ENCODE data around the gene MRPS26.
"Not testable (repeated sequence)": the region's sequence is repeated elsewhere in the genome, so short reads cannot be mapped to it uniquely, and the experiment has no call there.

Gene MRPS26

DNA sequence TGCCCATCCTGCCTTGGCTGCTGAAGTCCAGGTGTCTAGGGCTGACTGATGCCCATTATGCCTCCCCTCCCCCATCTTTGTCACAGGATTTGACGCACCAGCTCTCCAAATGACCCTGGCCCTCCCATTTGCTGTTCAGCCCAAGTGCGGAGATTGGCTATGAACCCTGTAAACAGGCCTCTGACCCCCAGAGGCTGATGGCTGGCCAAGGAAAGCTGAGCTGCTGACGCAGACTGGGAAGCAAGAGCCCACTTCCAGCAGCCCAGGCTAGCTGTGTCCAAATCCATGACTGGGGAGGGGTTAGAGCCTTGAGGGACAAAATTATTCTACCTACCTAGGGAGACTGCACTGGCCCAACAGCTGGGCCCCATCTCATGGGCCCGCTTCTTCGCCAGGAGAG is 3.2 kb upstream of the MRPS26 start:
- no peak for DNase-seq

DNA sequence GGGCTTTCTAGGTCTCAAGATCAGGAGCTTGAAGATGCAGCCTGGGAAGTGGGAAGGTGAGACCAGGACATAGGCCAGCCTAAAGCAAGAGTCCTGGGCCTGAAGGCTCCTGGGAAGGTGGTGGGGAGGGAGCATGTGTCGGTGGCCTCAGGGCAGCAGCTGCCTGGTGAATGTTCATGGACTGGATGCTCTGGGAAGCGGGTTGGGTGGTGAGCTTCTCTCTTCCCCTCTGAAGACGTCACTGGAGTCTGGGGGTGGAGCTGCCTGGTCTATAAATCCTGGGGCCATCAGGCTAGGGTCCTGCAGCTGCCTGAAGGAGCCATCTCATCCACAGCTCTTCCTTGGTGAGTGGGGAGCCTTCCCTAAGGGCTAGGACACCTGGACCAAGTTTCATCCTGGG is 2.5 kb upstream of the MRPS26 start, which contains the start of gene GNRH2:
TSS of gene GNRH2 (plus strand) at position 301 of the 400 bp plus-strand sequence. CDS start 793 bp downstream, outside the sequence.
- no peak for DNase-seq

DNA sequence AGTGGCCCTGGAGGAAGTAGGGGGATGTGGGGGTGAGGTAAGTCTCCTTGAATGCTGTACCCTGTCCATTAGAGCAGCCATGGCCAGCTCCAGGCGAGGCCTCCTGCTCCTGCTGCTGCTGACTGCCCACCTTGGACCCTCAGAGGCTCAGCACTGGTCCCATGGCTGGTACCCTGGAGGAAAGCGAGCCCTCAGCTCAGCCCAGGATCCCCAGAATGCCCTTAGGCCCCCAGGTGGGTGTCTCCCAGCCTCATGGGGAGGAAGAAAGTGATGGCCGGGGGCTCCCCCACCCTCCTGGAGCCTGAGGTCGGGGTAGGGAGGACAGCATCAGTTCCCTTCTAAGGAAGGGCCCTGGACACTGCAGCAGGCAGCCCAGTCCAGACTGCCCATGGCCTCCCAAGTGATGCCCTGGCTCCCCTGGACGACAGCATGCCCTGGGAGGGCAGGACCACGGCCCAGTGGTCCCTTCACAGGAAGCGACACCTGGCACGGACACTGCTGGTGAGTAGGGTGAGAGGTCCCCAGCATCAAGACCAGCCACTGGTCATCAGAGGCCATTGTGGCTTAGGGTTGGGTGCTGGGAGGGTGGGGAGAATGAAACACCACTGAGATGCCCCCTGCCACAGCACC is 1.4 kb upstream of the MRPS26 start:
- DNase-seq = no peak

DNA sequence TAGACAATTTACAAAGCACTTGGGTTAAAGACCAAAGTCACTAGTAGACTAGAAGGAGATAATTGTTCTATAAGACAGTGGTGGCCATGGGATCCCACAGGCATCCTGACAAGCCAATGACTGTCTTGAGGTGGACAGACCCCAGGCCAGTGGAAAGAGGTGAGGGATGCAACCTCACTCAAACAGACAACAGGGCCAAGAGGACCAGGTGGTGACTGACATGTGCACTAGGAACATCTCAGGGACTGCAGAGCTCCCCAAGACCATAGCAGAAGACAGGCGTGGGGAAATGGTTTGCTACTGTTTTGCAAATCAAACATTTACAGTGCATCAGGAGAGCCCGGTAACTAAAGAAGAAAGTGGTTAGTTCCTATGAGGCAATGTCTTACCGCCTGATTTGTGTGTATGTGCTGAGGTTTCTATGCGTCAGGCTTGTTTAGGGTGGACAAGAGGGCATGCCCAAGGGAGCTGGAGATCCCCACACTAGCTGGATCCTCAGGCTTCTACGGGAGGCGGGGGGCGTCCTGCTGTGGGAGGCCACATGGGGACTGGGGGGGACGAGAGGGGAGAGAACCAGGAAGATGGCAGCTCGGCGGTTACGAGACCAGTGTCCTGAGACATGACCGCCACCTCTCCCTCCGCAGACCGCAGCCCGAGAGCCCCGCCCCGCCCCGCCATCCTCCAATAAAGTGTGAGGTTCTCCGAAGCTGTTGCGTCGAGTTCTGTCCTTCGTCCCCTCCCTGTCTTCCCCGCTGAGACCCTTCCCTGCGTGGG is 623 bp upstream of the MRPS26 start:
- DNase-seq = peak; percentile 49

DNA sequence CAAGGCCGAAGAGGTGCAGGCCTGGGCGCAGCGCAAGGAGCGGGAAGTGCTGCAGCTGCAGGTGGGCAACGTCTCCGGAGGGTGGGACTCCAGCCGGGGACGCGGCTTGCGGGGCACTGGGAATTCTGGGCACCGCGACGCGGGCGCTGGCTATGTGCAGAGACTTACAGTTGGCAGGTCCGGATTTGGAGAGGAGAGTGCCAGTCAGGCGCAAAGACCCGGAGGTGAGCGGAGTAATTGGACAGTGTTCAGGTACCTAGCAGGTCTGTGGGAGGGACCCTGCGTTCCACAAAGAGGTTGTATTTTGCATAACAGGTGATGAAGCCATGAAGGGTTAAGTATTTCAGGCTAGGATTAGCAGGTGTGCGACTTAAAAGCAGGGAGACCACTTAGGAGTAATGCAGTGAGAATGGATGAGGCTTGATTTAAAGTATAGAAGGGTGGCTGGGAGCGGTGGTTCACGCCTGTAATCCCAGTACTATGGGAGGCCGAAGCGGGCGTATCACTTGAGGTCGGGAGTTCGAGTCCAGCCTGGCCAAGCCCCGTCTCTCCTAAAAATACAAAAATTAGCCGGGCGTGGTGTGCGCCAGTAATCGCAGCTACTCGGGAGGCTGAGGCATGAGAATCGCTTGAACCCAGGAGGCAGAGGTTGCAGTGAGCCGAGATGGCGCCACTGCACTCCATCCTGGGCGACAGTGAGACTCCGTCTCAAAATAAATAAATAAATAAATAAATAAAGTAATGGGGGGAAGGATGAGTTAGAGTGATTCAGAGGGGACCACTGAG is 1.0 kb downstream of the MRPS26 start:
- no peak for DNase-seq

DNA sequence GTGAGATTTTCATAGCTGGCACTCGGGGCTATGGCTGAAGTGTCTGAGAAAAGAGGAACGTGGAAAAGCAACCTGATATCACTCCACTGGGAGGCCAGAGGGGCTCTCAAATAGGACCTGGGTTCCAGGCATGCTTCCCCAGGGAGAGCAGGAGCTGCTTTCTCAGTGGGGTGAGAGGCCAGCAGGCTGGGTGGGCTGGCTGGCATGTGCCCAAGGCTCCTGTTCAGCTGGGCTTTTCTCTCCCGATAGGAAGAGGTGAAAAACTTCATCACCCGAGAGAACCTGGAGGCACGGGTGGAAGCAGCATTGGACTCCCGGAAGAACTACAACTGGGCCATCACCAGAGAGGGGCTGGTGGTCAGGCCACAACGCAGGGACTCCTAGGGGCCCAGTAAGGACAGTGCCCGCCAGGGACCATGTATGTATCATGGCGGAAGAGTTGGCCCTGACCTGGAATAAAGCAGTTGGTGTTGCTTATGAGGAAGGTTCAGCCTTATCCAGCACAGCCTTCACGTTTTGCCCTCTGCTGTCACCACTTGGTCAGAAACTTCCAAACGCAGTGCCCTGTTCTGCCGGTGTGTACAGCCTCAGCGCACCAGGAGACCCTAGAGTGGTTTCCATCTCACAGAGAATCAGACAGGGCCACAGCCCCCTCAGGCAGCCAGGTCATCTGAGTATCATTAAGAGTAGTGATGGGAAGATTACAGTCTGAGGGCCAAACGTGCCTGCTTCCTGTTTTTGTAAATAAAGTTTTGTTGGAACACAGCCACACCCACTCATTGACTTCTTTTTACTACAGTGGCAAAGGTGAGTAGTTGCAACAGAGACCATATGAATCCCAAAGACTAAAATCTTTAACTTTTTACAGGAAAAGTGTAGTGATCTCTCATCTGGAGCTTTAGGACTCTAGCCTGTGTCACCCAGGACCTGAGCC is 1.9 kb downstream of the MRPS26 start:
- no peak for DNase-seq

DNA sequence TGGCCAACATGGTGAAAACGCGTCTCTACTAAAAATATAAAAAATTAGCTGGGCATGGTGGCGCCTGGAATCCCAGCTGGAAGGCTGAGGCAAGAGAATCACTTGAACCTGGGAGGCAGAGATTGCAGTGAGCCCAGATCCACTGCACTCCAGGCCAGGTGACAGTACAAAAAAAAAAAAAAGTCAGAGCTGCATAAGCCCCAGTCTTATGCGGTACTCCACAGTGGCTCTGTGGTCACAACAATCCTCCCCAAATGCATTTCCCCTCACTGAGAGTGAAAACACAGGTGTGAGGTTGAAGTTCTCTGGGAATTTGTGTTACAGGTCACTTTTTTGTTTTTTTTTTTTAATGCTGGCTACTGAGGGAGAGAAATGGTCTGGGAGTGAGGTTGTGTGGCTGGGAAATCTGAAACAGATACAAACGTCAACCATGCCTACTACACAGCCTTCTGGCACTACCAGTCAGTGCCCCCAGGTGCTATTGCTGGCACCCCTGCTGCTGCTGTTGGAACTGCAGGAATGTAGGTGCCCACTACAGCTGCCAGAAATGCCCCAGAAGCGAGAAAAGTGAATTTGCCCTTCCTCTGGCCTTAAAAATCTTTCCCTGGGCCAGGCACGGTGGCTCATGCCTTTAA is 5.7 kb downstream of the MRPS26 start:
- no peak for DNase-seq

DNA sequence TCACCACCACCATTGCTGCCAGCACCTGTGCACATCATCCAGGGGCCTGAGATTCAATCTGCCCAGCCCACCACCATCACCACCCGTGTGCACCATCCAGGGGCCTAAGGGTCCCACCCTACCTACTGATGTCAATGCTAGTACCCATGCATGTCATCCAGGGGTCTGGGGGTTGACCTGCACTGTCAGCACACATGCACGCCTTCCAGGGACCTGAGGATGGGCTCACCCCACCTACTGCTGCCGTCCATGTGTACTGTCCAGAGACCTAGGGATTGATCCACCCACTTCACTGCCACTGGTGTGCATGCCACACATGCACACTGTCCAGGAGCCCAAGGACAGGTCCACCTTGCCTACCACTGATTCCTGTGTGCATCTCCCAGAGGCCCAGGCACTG is 13.6 kb downstream of the MRPS26 start:
- no peak for DNase-seq

DNA sequence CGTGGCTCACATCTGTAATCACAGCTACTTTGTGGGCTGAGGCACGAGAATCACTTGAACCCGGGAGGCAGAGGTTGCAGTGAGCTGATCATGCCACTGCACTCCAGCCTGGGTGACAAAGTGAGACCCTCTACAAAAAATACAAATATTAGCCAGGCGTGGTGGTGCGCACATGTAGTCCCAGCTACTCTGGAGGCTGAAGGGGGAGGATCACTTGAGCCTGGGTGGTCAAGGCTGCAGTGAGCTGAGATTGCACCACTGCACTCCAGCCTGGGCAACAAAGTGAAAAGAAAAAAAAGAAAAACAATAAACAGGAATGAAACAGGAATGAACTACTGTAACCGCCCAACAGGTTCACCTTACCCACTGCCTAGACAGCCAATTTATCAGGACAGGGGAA is 18.3 kb downstream of the MRPS26 start:
- not testable (repeated sequence) for DNase-seq

DNA sequence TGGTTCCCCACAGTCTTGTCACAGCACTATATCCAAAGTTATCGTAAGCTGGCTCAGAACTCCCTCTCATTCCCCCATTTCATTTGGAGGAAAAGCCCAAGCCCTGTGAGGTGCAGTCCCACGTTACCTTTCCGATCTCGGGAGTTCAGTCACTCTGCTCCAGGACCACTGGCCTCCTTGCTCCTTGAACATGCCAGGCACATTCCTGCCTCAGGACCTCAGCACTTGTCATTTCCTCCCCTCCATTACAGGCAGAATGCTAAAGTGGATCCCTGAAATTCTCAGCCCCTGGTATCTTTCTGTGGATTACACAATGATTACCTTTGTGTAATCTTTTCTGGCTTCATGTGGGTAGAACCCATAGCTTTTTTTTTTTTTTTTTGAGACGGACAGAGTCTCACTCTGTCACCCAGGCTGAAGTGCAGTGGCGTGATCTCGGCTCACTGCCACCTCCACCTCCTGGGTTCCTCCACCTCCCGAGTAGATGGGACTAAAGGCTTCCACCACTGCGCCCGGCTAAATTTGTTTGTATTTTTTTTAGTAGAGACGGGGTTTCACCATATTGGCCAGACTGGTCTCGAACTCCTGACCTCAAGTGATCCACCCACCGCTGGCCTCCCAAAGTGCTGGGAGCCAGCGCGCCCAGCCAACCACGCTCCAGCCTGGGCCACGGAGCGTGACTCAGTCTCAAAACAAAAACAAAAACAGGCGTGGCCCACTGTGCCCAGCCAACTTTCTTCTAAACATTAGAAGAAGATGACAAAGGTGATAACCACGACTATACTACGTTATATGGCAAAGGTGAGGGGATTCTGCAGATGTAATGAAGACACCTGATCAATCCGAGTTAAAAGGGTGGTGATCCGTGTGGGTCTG is 21.5 kb downstream of the MRPS26 start:
- no peak for DNase-seq

DNA sequence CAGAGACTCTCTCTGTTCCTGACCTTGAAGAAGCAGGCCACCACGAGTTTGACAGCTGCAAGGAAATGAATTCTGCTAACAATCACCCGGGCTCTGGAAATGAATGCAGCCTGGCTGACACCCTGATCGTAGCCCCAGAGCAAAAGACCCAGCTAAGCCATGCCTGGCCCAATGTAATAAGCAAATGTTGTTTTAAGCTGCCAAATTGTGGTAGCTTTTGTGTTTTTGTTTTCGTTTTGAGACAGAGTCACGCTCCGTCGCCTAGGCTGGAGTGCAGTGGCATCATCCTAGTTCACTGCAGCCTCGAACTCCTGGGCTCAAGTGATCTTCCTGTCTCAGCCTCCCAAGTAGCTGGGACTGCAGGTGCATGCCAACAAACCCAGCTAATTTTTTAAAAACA is 22.2 kb downstream of the MRPS26 start:
- no peak for DNase-seq

DNA sequence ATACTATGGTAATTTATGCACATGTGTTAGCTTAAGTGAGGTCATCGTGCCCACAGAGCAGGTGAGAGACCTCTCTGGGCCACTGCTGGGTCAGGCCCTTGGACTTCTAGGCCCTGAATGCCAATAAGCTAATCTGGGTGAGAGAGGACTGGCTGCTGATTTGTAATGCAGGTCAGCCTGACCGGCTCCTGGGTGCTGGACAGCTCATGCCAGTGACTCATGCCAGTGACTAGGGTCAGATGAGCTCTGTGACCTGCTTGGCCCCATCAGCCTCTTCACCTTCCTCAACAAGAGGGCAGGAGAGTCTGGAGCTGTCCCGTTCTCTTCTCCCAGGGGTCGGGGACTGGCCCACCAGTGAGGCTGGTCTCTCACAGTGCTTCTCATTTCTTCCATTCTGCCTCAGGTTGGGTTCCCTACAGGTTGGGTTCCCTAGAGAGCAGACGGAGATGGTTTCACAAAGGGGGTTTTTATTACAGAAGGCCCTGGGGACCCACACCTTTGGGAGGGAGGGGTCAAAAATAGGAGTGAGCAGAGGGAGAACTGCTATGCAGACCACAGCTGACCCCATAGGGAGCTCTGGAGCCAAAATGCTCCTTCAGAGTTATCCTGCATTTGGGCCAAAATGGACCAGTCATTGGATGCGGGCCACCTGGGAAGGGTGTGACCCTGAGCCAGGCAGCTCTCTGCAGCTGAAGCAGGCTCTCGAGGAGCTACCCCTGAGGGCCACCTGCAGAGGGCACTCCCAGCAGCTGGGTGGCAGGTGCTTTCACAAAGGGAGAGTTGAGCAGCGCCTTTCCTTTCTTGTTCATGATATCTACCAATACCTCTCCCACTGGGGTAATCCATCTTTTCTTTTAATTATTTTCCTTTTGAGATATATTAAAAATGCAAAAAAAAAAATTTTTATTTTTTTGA is 23.4 kb downstream of the MRPS26 start:
- DNase-seq = no peak

DNA sequence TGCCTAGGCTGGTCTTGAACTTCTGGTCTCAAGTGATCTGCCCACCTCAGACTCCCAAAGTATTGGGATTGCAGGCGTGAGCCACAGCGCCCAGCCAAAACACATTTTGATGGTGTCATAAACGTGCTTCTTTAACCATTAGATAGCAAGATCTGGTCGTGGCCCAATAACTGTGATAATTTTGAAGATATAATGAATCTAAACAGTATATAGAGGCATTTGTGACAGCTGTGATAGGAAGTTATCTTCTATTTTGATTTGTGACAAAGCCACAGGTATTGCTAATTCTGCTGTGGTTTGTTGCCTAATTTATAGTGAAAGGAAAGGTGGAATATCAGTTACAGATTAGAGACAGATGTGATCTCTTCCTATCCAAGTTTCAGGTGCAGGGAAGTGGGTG is 24.9 kb downstream of the MRPS26 start:
- DNase-seq = no peak

DNA sequence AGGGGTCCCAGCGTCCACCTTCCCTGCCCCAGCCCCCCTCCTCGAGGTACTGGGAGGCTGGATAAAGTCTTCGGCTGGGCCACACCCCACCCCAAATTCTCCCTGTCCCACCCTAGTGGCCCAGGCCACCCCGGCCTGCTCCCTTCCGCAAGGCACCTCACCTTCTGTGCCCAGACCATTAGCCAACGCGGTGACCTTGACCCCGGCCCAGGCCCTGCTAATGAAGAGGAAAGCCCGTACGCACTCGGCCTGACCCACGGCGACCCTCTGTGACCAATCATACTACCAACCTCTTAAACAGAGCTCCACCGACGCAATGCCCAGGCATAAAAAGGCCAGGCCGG is 25.4 kb downstream of the MRPS26 start:
- no peak for DNase-seq

DNA sequence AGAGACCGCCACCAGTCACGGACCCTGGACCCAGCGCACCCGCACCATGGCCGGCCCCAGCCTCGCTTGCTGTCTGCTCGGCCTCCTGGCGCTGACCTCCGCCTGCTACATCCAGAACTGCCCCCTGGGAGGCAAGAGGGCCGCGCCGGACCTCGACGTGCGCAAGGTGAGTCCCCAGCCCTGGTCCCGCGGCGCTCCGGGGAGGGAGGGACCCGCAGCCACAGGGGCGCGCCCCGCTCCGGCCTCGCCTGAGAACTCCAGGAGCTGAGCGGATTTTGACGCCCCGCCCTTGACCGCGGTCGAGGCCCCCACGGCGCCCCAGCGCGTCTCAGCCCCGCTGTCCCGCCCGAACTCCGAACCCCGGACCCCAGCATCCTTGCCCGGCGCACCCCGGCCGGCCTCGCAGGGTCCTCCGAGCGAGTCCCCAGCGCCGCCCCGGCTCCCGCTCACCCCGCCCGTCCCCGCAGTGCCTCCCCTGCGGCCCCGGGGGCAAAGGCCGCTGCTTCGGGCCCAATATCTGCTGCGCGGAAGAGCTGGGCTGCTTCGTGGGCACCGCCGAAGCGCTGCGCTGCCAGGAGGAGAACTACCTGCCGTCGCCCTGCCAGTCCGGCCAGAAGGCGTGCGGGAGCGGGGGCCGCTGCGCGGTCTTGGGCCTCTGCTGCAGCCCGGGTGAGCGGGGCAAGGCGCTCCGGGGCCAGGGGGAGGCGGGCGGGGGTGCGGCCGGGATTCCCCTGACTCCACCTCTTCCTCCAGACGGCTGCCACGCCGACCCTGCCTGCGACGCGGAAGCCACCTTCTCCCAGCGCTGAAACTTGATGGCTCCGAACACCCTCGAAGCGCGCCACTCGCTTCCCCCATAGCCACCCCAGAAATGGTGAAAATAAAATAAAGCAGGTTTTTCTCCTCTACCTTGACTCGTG is 26.0 kb downstream of the MRPS26 start, which contains the start of gene OXT:
TSS of gene OXT (plus strand) at position 11 of the 920 bp plus-strand sequence. CDS start at position 47, 36 bp downstream.
- DNase-seq = peak; percentile 60

DNA sequence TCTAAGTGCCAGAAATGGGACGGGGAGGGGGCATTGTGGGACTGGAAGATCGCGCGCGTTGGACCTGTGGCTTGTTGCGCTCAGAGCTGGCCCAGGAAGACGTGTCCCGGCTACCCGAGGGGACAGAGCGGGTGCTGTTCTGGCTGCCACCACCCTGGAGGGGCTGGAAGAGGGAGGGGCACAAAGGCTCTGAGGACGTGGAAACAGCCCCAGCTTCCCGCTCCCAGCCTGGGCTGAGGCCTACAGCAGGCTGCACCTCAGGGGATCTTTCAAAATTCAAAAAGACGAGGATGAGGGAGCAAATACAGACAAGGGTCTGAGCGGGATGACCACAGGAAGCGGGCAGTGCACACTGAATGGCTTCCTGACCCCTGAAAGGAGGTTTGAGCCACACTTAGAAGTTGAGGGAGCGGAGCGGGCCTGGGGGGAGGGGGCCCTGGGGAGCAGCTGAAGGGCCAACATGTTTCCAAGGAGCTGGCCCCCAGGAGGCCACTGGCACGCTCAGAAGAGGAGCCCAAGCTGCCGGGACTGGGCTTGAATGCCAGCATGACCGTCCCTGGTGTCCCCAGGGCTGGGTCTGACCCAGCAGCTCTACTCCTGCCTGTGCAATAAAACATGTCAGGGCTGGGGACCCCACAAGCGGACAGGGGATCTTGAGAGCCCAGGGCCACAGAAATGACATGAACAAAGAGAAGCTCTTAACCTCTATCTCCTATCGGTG is 26.8 kb downstream of the MRPS26 start:
- DNase-seq = no peak

DNA sequence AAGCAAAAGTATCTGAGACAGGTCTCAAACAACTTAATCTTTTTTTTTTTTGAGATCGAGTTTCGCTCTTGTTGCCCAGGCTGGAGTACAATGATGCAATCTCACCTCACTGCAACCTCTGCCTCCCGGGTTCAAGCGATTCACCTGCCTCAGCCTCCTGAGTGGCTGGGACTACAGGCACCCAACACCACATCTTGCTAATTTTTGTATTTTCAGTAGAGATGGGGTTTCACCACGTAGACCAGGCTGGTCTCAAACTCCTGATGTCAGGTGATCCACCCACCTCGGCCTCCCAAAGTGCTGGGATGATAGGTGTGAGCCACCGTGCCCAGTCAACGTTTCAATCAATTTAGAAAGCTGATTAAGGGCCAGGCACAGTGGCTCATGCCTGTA is 27.4 kb downstream of the MRPS26 start:
- DNase-seq = not testable (repeated sequence)

DNA sequence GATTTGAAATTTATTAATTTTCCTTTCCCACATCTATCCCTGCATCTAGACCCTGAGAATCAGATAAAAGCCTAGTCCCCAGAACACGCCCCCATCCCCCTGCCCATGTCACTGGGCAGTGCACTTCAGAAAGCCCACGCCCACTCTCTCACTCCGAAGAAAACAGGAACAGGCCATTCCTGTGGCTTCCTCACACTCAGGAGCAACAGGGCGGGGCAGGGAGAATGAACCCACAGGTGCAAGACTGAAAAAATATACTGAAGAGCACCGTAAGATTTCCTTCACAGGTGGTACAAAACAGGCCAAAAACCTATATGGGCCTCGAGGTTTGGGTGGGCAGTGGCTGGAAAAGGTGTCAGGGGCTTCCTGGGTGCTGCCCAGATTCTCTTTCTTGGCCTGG is 29.0 kb downstream of the MRPS26 start:
- DNase-seq = no peak
